ENCODE measurements around the gene ZNF219. TPM values are rescaled to one million over a fixed set of nuclear protein-coding genes. Genes with fewer than 3 reads are reported as not detected.

ZNF219 gene
- total RNA-seq, 3 donors from 2014 or later, result 32.4 to 62.2 (median 32.8) TPM

DNA sequence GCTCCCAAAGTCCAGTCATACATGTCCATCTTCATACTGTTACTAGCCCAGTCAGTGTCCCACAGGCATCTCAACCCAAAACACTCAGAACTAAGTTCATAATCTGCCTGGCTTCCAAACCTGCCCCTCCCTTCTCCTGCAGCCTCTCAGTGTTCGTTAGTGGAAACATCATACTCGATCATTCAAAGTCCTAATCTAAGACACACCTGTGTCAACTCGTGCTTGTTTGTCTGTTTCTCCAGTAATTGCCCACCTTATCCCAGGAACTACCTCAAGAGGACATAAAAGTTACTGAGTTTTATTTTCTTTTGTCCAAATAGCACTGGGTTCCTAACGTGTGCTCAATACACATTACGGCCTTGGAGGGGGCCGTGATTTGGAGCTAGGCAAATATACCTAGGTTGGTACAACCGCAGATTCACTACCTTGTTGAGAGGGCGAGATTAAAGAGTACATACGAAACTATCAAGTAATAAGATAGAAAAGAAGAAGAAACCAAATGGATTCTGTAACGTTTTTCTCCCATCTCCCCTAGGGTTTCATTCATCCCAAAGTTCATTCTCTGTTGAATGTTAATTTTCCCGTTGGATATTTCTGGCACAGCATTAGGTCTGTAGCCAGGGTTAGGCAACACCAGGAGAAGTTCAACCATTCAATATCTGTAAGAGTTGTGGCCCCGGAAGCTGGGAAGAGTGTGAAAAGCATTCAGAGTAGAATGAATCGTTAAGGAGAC, 37.7 kb downstream of the ZNF219 start:
- intact Hi-C loops (cut with DNase I; ENCODE audit: low total_unique reads), result loop anchor here (10.0 kb wide), 1 partner anchor 86 kb away; no protein-coding TSS in a partner anchor
- no peak overlapping the region for H3K27ac ChIP-seq
- H3K4me1 ChIP-seq, result no peaks in the 10 kb centered on the region

DNA sequence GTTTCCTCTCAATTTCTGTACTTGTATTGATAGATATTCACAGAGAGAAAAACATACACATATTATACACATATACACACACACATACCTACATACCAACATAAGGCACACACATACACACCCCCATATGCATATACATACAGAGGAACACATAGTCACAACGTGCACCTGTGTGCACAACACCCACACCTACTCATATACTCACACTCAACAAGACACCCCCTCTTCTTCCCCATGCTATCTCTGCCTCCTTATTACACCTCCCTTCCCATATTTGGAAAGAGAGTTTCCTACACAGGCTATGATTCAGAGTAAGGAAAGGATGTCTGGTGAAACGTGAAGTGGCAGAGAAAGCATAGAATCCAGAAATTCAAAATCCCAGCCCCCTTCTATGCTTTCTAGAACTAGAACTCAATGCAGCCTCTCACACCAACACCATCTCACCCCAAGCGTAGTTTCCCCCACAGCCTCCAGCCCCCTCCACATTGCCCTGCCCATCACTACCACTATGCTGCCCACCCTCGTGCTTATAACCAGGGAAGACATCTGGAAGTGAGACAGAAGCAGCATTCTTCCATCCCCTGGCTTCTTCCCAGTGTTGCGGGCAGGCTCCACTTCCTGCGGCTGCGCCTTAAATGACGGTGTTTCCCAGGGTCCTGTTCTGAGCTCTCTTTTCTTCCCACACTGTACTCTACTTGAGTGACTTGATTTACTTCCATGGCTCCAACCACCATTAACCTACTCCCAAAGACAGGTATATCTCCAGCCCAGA, 38.4 kb downstream of the ZNF219 start:
- Histone ChIP-seq H3K9me3 (no peaks in the 10 kb centered on the region), H3K4me3 (no peak overlapping the region), H3K4me1 (no peaks in the 10 kb centered on the region), H3K27ac (no peak overlapping the region), H3K36me3 (no peaks in the 10 kb centered on the region), H3K27me3 (no peaks in the 10 kb centered on the region)
- no peak for TF ChIP-seq POLR2AphosphoS5 (IDR thresholded peaks at IDR 0.05)
- intact Hi-C loops (cut with DNase I; ENCODE audit: low total_unique reads), result loop anchor here (10.0 kb wide), 1 partner anchor 85 kb away; no protein-coding TSS in a partner anchor
- no peak for DNase-seq (ENCODE audit: low spot score in 2 of 2)

More for the DNA sequence above, 37.7 kb downstream of the ZNF219 start:
- no peaks in the 10 kb centered on the region for H3K36me3 ChIP-seq
- no peak for TF ChIP-seq POLR2AphosphoS5 (IDR thresholded peaks at IDR 0.05)
- TF ChIP-seq POLR2A (IDR thresholded peaks at IDR 0.05), result no peak
- TF ChIP-seq, protein P1, sequence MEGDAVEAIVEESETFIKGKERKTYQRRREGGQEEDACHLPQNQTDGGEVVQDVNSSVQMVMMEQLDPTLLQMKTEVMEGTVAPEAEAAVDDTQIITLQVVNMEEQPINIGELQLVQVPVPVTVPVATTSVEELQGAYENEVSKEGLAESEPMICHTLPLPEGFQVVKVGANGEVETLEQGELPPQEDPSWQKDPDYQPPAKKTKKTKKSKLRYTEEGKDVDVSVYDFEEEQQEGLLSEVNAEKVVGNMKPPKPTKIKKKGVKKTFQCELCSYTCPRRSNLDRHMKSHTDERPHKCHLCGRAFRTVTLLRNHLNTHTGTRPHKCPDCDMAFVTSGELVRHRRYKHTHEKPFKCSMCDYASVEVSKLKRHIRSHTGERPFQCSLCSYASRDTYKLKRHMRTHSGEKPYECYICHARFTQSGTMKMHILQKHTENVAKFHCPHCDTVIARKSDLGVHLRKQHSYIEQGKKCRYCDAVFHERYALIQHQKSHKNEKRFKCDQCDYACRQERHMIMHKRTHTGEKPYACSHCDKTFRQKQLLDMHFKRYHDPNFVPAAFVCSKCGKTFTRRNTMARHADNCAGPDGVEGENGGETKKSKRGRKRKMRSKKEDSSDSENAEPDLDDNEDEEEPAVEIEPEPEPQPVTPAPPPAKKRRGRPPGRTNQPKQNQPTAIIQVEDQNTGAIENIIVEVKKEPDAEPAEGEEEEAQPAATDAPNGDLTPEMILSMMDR (IDR thresholded peaks at IDR 0.05), result no peak
- DNase-seq (ENCODE audit: low spot score in 2 of 2), result no peak
- no peaks in the 10 kb centered on the region for H3K9me3 ChIP-seq
- no peak overlapping the region for H3K4me3 ChIP-seq
- no peaks in the 10 kb centered on the region for H3K27me3 ChIP-seq

DNA sequence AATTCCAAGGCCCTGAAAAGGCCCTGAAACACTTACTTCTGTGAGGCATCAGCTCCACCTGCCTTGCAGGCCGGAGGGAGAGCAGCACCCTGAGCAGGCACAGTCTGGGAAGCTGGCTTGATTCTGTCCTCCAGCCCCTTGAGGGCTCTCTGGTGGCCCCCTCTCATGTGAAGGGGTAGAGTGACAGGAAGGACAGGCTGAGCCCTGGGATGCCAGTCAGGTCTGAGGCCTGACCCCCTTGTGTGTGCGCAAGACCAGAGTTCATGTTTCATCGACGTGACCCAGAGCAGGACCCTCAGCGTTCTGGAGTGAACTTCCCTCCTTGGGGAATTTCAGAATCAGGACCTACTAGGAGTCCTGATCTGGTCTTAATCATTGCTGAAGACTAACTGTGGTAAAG, 39.6 kb downstream of the ZNF219 start:
- intact Hi-C loops (cut with DNase I; ENCODE audit: low total_unique reads), result no loop called here
- no peak overlapping the region for H3K27ac ChIP-seq
- no peak overlapping the region for H3K4me3 ChIP-seq
- TF ChIP-seq POLR2A (IDR thresholded peaks at IDR 0.05) (no peak), POLR2AphosphoS5 (IDR thresholded peaks at IDR 0.05) (no peak)
- TF ChIP-seq, protein P1 (IDR thresholded peaks at IDR 0.05), result no peak
- no peaks in the 10 kb centered on the region for H3K4me1 ChIP-seq
- H3K27me3 ChIP-seq, result no peaks in the 10 kb centered on the region
- H3K9me3 ChIP-seq, result no peaks in the 10 kb centered on the region
- DNase-seq (ENCODE audit: low spot score in 2 of 2), result no peak
- H3K36me3 ChIP-seq, result no peaks in the 10 kb centered on the region

DNA sequence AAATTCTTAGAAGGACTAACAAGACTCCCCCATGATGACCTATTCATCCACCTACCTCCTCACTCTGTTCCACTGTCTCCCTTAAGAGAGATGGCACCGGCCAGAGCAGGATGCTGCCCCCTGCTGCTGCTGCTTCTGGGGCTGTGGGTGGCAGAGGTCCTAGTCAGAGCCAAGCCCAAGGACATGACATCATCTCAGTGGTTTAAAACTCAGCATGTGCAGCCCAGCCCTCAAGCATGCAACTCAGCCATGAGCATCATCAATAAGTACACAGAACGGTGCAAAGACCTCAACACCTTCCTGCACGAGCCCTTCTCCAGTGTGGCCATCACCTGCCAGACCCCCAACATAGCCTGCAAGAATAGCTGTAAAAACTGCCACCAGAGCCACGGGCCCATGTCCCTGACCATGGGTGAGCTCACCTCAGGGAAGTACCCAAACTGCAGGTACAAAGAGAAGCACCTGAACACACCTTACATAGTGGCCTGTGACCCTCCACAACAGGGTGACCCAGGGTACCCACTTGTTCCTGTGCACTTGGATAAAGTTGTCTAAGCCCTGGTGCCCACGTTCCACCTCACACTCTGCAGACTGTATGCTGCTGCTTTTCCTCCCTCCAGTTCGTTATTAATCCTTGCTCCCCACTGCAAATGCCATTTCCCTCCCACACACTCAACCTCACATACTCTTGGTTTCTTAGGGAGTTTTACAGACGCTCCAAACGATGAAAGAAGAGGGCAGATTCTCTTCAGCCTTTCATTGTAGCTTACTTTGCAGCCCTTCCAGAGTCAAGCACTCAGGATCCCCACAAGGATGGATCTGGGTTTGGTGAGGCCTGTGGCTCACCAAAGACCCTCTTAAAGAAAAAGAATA, 40.4 kb downstream of the ZNF219 start, which contains the start of gene RNASE8:
Gene RNASE8 (plus strand): TSS at position 20 of the 873 bp plus-strand sequence. CDS start 71 bp downstream, at position 91.
- no peaks in the 10 kb centered on the region for H3K27me3 ChIP-seq
- H3K4me1 ChIP-seq, result no peaks in the 10 kb centered on the region
- no peak within 1 kb of the TSS for H3K4me3 ChIP-seq
- TF ChIP-seq POLR2A (IDR thresholded peaks at IDR 0.05) (no peak), POLR2AphosphoS5 (IDR thresholded peaks at IDR 0.05) (no peak)
- TF ChIP-seq, protein P1 (IDR thresholded peaks at IDR 0.05), result no peak
- DNase-seq (ENCODE audit: low spot score in 2 of 2), result no peak
- no peaks in the 10 kb centered on the region for H3K36me3 ChIP-seq
- no peaks in the 10 kb centered on the region for H3K9me3 ChIP-seq
- intact Hi-C loops (cut with DNase I; ENCODE audit: low total_unique reads), result no loop called here
- no peak within 1 kb of the TSS for H3K27ac ChIP-seq

DNA sequence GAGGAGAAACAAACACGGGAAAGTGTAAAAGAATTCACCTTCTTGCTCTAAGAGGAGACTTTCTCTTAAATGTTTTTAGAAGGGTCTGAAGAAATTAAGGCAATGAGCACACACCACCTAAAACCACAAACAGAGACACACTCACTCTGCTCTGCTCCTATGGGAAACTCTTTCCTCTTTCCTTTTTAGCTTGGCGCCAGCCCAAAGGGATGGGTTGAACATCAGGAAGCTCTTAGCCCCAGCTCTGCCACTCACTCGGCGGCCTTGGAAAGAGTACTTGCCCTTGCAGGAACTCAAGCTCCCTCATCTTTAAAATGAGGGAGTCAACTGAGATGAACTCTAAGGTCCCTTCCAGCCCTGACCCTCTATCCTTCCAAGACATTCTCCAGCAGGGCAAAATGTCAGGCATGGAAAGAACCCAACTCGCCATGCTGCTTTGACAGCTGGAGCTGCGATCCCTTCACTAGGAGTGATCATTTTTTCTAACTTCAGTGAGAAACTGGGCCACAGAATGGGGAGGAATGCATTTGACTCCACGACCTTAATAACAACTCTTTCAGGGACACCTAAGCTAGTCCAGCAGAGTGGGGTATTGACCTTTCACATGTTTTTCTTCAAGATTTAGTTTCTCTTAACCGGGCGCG, 41.8 kb downstream of the ZNF219 start:
- Histone ChIP-seq H3K27me3 (no peaks in the 10 kb centered on the region), H3K9me3 (no peaks in the 10 kb centered on the region), H3K27ac (no peak overlapping the region), H3K4me3 (no peak overlapping the region), H3K36me3 (no peaks in the 10 kb centered on the region), H3K4me1 (no peaks in the 10 kb centered on the region)
- intact Hi-C loops (cut with DNase I; ENCODE audit: low total_unique reads), result no loop called here
- DNase-seq (ENCODE audit: low spot score in 2 of 2), result no peak
- TF ChIP-seq, protein P1 (IDR thresholded peaks at IDR 0.05), result no peak
- TF ChIP-seq POLR2A (IDR thresholded peaks at IDR 0.05), result no peak
- no peak for TF ChIP-seq POLR2AphosphoS5 (IDR thresholded peaks at IDR 0.05)

Data from breast epithelium (tissue), 4 donors.